ENCODE results near the gene MRPL17.
A peak's percentile ranks its signal among the peaks of the same experiment; 100 is the strongest.

The MRPL17 gene

DNA sequence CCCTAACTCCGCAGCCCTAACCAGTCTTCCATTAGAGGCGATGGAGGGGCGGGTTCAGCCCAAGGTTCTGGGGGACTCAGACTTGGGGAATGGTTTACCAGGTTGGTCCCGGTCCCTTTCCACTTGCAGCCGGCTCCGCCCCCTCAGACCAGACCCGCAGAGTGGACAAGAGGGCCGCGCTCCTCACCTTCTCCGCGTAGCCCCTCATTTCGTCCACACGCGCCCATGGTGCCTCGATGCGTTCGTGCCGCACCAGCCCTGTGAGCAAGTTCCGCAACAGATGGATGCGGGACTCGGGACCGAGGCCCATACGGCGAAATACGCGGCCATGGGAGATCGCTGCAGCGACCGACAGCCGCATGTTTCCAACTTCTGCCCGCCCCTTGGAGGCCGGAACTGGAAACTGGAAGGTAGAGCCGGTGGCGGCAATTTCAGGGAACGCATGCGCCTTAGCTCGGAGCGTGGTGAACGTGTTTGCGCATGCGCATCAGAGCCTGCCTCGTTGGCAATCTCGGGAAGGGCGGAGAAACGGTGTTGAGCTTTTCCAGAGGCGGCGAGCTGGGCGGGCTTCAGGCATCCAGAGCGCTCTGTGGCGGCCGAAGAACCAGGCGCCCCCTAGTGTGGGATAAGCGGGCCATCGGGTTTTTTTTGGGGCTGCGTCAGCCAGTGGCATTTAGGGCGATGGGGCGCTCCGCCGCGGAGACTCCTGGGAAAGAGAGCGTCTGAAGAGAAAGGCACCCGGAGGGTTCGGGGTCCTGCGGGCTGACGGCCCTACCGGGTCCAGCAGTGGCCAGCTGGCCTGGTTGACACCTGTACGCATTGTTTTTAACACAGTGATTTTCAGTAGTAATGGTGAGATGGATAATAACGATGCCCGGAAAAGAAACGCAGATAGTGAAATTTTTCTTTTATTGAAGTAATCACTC lies at the start of gene MRPL17:
TSS of gene MRPL17 (minus strand) at position 405 of the 926 bp plus-strand sequence. CDS start at position 361, 44 bp downstream.
- no peaks in the 10 kb centered on the region for H3K4me1 ChIP-seq (ENCODE audit: insufficient read depth, insufficient read length)
- H3K4me3 ChIP-seq (ENCODE audit: insufficient read length, low read depth), result peak within 1 kb of the TSS; percentile 99
- peaks cover 11% of the 10 kb centered on the region; the same call in 1 of the 2 replicates for H3K9me3 ChIP-seq (ENCODE audit: insufficient read depth, low read length)
- H3K36me3 ChIP-seq (ENCODE audit: insufficient read depth, insufficient read length, low read length), result peaks cover 26% of the 10 kb centered on the region
- no peaks in the 10 kb centered on the region for H3K27me3 ChIP-seq (ENCODE audit: insufficient read depth, insufficient read length)
- peak; percentile 98 for DNase-seq (ENCODE audit: low read depth, low spot score)
- TF ChIP-seq SUZ12 (IDR thresholded peaks at IDR 0.05; ENCODE audit: extremely low read depth, insufficient read depth, insufficient read length) (no peak), YY1 (IDR thresholded peaks at IDR 0.05; ENCODE audit: insufficient read depth, insufficient read length) (peak; percentile 14)
- peak within 1 kb of the TSS; percentile 99 for H3K9ac ChIP-seq (ENCODE audit: insufficient read length, low read depth)

DNA sequence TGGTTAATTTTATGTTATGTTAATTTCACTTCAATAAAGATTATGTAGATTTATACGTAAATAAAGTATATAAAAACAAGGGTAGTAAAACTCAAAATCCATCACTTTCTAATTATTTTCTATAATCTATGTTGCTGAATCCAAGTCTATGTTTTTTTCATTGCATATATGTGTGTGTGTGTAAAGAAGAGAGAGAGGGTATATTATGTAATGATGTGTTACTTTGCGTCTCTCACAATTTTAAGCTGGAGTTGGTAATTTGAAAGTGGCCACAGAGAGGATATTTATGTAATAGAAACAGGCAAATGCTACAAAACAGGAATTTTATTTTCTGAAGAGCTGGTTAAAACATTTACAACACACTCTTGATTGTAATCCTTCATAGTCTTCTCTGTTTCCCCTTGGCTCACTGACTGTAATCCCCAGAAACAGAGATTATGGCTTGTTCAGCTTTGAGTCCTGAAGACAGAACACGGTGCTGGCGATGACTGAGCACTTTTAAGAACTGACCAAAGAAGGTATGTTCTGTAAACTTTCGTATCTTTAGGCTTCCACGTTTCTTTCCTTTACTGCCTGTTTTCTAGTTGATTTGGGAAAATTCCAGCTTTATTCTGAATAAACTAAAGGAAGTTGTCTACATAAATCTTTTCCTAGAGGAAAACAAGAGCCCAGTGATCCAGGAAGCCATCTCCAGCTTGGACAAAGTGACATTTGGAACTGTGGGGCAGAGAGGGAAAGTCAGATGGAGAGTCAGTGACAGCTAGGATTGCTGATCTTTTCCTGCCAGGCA lies 45.0 kb upstream of the MRPL17 start:
- TF ChIP-seq SUZ12 (IDR thresholded peaks at IDR 0.05; ENCODE audit: extremely low read depth, insufficient read depth, insufficient read length) (no peak), ZNF274 (IDR thresholded peaks at IDR 0.05; ENCODE audit: low read depth, low read length) (no peak), YY1 (IDR thresholded peaks at IDR 0.05; ENCODE audit: insufficient read depth, insufficient read length) (no peak)

DNA sequence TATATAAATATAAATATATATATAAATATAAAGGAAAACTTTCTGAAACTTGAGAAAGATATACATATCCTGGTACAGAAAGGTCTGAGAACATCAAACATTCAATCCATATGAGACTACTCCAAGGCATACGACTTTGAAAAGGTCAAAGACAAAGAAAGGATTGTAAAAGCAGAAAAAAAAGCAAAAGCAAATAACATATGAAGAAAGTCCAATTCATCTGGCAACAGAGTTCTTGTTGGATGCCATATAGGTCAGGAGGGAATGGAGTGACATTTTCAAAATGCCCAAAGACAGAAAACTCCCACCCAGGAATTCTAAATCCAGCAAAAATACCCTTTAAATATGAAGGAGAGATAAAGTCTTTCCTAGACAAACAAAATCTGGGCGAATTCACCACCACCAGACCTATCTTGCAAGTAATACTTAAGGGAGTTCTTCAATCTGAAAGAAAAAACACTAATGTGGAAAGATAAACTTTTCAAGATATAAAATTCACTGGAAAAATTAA lies 42.3 kb upstream of the MRPL17 start:
- no peaks in the 10 kb centered on the region for H3K27me3 ChIP-seq (ENCODE audit: insufficient read depth, insufficient read length)
- peaks cover 4% of the 10 kb centered on the region; the same call in 1 of the 2 replicates for H3K9me3 ChIP-seq (ENCODE audit: insufficient read depth, low read length)
- no peaks in the 10 kb centered on the region for H3K36me3 ChIP-seq (ENCODE audit: insufficient read depth, insufficient read length, low read length)
- no peak for DNase-seq (ENCODE audit: low read depth, low spot score)
- H3K4me1 ChIP-seq (ENCODE audit: insufficient read depth, insufficient read length), result no peaks in the 10 kb centered on the region
- TF ChIP-seq ZNF274 (IDR thresholded peaks at IDR 0.05; ENCODE audit: low read depth, low read length), result no peak
- TF ChIP-seq YY1 (IDR thresholded peaks at IDR 0.05; ENCODE audit: insufficient read depth, insufficient read length), result no peak
- no peak for TF ChIP-seq SUZ12 (IDR thresholded peaks at IDR 0.05; ENCODE audit: extremely low read depth, insufficient read depth, insufficient read length)
- H3K9ac ChIP-seq (ENCODE audit: insufficient read length, low read depth), result no peak overlapping the region
- H3K4me3 ChIP-seq (ENCODE audit: insufficient read length, low read depth), result no peak overlapping the region

More for the DNA sequence above, 45.0 kb upstream of the MRPL17 start:
- Histone ChIP-seq H3K4me1 (ENCODE audit: insufficient read depth, insufficient read length) (no peaks in the 10 kb centered on the region), H3K36me3 (ENCODE audit: insufficient read depth, insufficient read length, low read length) (no peaks in the 10 kb centered on the region), H3K9ac (ENCODE audit: insufficient read length, low read depth) (no peak overlapping the region), H3K9me3 (ENCODE audit: insufficient read depth, low read length) (no peaks in the 10 kb centered on the region), H3K27me3 (ENCODE audit: insufficient read depth, insufficient read length) (no peaks in the 10 kb centered on the region), H3K4me3 (ENCODE audit: insufficient read length, low read depth) (no peak overlapping the region)
- no peak for DNase-seq (ENCODE audit: low read depth, low spot score)

DNA sequence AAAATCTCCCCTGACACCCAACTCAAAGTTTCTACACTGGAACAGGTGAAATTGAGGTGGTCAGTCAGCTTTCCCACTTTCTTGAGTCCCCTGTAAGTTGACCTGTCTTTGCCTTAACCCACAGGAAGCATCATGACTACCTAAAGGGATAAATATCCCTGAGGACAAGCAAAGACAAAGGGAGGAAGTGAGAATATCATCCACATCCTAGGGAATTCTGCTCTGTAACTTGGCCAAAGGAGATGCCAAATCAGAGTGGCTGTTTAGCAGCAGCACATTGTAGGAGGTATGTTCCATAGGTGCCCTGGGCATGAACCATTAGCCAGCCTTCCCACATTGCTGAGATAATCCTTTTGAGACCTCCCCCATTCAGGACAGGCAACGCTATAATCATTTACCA lies 40.9 kb upstream of the MRPL17 start:
- Histone ChIP-seq H3K36me3 (ENCODE audit: insufficient read depth, insufficient read length, low read length) (no peaks in the 10 kb centered on the region), H3K9me3 (ENCODE audit: insufficient read depth, low read length) (peaks cover 4% of the 10 kb centered on the region; the same call in 1 of the 2 replicates), H3K4me1 (ENCODE audit: insufficient read depth, insufficient read length) (no peaks in the 10 kb centered on the region), H3K9ac (ENCODE audit: insufficient read length, low read depth) (no peak overlapping the region), H3K4me3 (ENCODE audit: insufficient read length, low read depth) (no peak overlapping the region), H3K27me3 (ENCODE audit: insufficient read depth, insufficient read length) (no peaks in the 10 kb centered on the region)
- no peak for DNase-seq (ENCODE audit: low read depth, low spot score)
- TF ChIP-seq ZNF274 (IDR thresholded peaks at IDR 0.05; ENCODE audit: low read depth, low read length) (no peak), SUZ12 (IDR thresholded peaks at IDR 0.05; ENCODE audit: extremely low read depth, insufficient read depth, insufficient read length) (no peak), YY1 (IDR thresholded peaks at IDR 0.05; ENCODE audit: insufficient read depth, insufficient read length) (no peak)

DNA sequence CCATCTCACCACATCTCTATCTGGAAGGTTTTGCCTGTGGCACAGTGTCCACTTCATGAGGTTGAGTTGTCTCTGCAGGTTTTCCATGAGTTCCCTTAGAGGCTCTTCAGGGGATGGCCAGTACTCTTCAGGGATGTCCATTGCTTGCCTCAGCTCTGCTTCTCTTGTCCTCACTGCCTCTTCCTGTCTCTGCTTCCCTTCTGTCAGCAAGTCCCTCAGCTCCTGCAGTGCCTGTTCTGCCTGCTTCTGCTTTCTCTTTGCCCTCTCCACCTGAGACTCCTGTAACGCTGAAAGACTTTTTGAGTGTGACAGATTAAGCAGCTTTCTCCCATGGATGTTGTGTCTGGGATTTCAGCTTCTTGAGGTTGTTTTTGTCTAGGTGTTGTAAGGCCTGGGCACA lies 38.2 kb upstream of the MRPL17 start:
- Histone ChIP-seq H3K36me3 (ENCODE audit: insufficient read depth, insufficient read length, low read length) (no peaks in the 10 kb centered on the region), H3K4me1 (ENCODE audit: insufficient read depth, insufficient read length) (no peaks in the 10 kb centered on the region), H3K9ac (ENCODE audit: insufficient read length, low read depth) (no peak overlapping the region), H3K9me3 (ENCODE audit: insufficient read depth, low read length) (peaks cover 4% of the 10 kb centered on the region; the same call in 1 of the 2 replicates), H3K27me3 (ENCODE audit: insufficient read depth, insufficient read length) (no peaks in the 10 kb centered on the region), H3K4me3 (ENCODE audit: insufficient read length, low read depth) (no peak overlapping the region)
- no peak for DNase-seq (ENCODE audit: low read depth, low spot score)
- TF ChIP-seq ZNF274 (IDR thresholded peaks at IDR 0.05; ENCODE audit: low read depth, low read length), result no peak
- no peak for TF ChIP-seq SUZ12 (IDR thresholded peaks at IDR 0.05; ENCODE audit: extremely low read depth, insufficient read depth, insufficient read length)
- no peak for TF ChIP-seq YY1 (IDR thresholded peaks at IDR 0.05; ENCODE audit: insufficient read depth, insufficient read length)

DNA sequence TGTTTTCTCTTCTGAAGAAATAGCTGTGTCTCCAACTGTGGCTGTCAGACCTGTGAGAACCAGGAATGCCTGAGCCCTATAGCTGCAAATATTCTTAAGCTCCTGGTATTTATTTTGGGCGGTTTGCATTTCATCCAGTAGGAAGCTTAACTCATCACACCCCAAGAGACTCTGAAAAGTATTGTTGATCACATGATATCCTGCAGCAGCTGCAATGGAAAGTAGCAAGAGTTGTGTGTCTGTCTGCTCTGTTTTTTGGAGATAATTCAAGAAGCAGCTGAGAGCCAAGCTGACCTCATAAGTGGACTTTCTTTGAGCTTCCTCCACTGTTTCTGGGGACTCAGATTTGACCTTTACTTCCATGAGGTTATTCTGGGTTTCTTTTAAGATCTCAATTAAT lies 36.4 kb upstream of the MRPL17 start:
- TF ChIP-seq ZNF274 (IDR thresholded peaks at IDR 0.05; ENCODE audit: low read depth, low read length), result no peak
- no peak for TF ChIP-seq YY1 (IDR thresholded peaks at IDR 0.05; ENCODE audit: insufficient read depth, insufficient read length)
- H3K27me3 ChIP-seq (ENCODE audit: insufficient read depth, insufficient read length), result no peaks in the 10 kb centered on the region
- no peak for DNase-seq (ENCODE audit: low read depth, low spot score)

More for the DNA sequence above, 36.4 kb upstream of the MRPL17 start:
- Histone ChIP-seq H3K9me3 (ENCODE audit: insufficient read depth, low read length) (peaks cover 4% of the 10 kb centered on the region; the same call in 1 of the 2 replicates), H3K9ac (ENCODE audit: insufficient read length, low read depth) (no peak overlapping the region), H3K4me3 (ENCODE audit: insufficient read length, low read depth) (no peak overlapping the region), H3K36me3 (ENCODE audit: insufficient read depth, insufficient read length, low read length) (no peaks in the 10 kb centered on the region), H3K4me1 (ENCODE audit: insufficient read depth, insufficient read length) (no peaks in the 10 kb centered on the region)

Measured in NT2/D1 (cell line).